Testis (tissue), 2 donors: ENCODE results near the gene ABTB1.

Experiments used
- CTCF ChIP-seq, 3 experiments: fragments of 450-650 bp in 2 of 3; fragments of 200-600 bp in 1 of 3; sonication (generic) in 1 of 3; IDR thresholded peaks; one replicate each; pipeline ENCODE4 v1.5.1; 2016 to 2019; ENCODE audit warnings: antibody characterized with exemption in 3 of 3, mild to moderate bottlenecking in 2 of 3, moderate library complexity in 1 of 3
- POLR2A ChIP-seq: fragments of 450-650 bp; IDR thresholded peaks from one replicate; pipeline ENCODE4 v1.6.1; 2017; ENCODE audit warnings: antibody characterized with exemption, mild to moderate bottlenecking, moderate library complexity

GRCh38 chr3:127674790-127675189 lies 2.0 kb downstream of the ABTB1 start:
- TF ChIP-seq CTCF (IDR thresholded peaks at IDR 0.05) = no peak
- no peak for TF ChIP-seq POLR2A
